Ovary (tissue), 9 donors: ENCODE results near the gene COL18A1. TPM values are rescaled to one million over a fixed set of nuclear protein-coding genes. Genes with fewer than 3 reads are reported as not detected.

Experiments
- DNase-seq, 5 donors: peaks; one replicate each; pipeline ENCODE4 v3.0.0-alpha.2; 2019 to 2020
- H3K27ac ChIP-seq, 2 donors: fragments of 200-600 bp; one replicate each; pipeline versions ENCODE4 v1.5.1 to v1.8.0; 2019 to 2022
- H3K27me3 ChIP-seq: fragments of 200-600 bp; one replicate; pipeline ENCODE4 v1.8.0; 2022
- H3K36me3 ChIP-seq: fragments of 200-600 bp; sonication (generic); one replicate; pipeline ENCODE4 v1.5.1; 2019
- H3K4me1 ChIP-seq: one replicate; pipeline ENCODE4 v1.8.1; 2013; ENCODE audit warnings: mild to moderate bottlenecking, moderate library complexity; ENCODE audit not compliant: insufficient read depth
- H3K4me3 ChIP-seq: fragments of 200-600 bp; sonication (generic); one replicate; pipeline ENCODE4 v1.5.1; 2017
- H3K9me3 ChIP-seq, 2 donors: fragments of 200-600 bp in 1 of 2; sonication (generic) in 1 of 2; one replicate each; pipeline versions ENCODE4 v1.5.1 to v1.8.1; 2013 to 2019; ENCODE audit warnings: mild to moderate bottlenecking in 1 of 2, moderate library complexity in 1 of 2
- CTCF ChIP-seq, 3 donors: fragments of 450-650 bp in 2 of 3; fragments of 200-600 bp in 1 of 3; IDR thresholded peaks; one replicate each; pipeline versions ENCODE4 v1.5.1 to v1.8.0; 2016 to 2022; ENCODE audit warnings: antibody characterized with exemption in 3 of 3, mild to moderate bottlenecking in 1 of 3
- EP300 ChIP-seq: sonication (generic); formaldehyde crosslinking; IDR thresholded peaks from one replicate; pipeline ENCODE4 v1.6.1; 2017; ENCODE audit warnings: antibody characterized with exemption
- POLR2A ChIP-seq: fragments of 450-650 bp; IDR thresholded peaks from one replicate; pipeline ENCODE4 v1.6.1; 2017; ENCODE audit warnings: antibody characterized with exemption, mild to moderate bottlenecking, moderate library complexity
- WGBS, 3 donors: extraction: QIAGEN DNeasy Blood & Tissue Kit in 1 of 3; methylation state at CpG; one replicate each; pipeline versions ENCODE4 v1.1.5 to v1.1.7; 2013 to 2017; 5-methylcytosine and 5-hydroxymethylcytosine counted together
- intact Hi-C, 4 donors: fragments of 100-400 bp; cut with DNase I; formaldehyde crosslinking; loops; one replicate each; pipeline versions ENCODE4 v1.11.0 to v1.15.1; 2022 to 2023
- polyA plus RNA-seq, 2 donors: library from polyadenylated mRNA; stranded (reverse); fragments of 200-250 nt in 1 of 2; fragments of 350-450 nt in 1 of 2; fragmentation: Illumina TruSeq in 1 of 2; extraction: RNeasy Lipid Tissue Mini Kit (QIAGEN cat#74804) in 1 of 2; gene quantifications; one replicate each; pipeline ENCODE4 v1.2.3, GENCODE V29; 2013 to 2014
- total RNA-seq, 7 donors: library from RNA; depleted of rRNA in 2 of 7; stranded (reverse); fragments of >200 nt in 2 of 7; fragmentation: NEBNext Ultra II Directional in 3 of 7; extraction: Animal tissue kit (Norgen Biotek cat#: 25700) in 3 of 7; gene quantifications; one replicate each; pipeline versions ENCODE4 v1.1.0 to v1.2.4, GENCODE V29; 2016 to 2023
- donor health status: DM: no; HTN: no; CAD: no; lungs with moderate emphysema.
- donor health status: DM: no; HTN: no; CAD: no.
- donor health status: Bipolar disorder and iron deficiency.
- donor health status: DM: yes; HTN: yes; CAD: no.
- donor health status: DM: no; HTN: no; CAD: no.
- donor health status: DM: yes; HTN: yes; CAD: no.

COL18A1 gene
- total and polyA plus RNA-seq, 9 donors = 11.1 to 353 (median 268) TPM

GRCh38 chr21:45421071-45421845 lies 16.3 kb downstream of the COL18A1 start:
- H3K27me3 ChIP-seq = no peaks in the 10 kb centered on the region
- intact Hi-C loops = loop anchor here in 1 of 4 donors (5.0 kb wide), 1 partner anchor 59 kb away; no protein-coding TSS in a partner anchor
- no peak overlapping the region for H3K4me3 ChIP-seq
- no peaks in the 10 kb centered on the region for H3K9me3 ChIP-seq
- H3K4me1 ChIP-seq = peaks cover 8% of the 10 kb centered on the region
- DNase-seq = peak in 4 of 5 donors; percentile 53 to 57 (median 55)
- WGBS, 3 donors = 76 to 85% (median 80%) methylated on average over 25 of the region's 25 CpGs
- H3K36me3 ChIP-seq = no peaks in the 10 kb centered on the region
- no peak overlapping the region for H3K27ac ChIP-seq
- TF ChIP-seq POLR2A (no peak), EP300 (no peak), CTCF (IDR thresholded peaks at IDR 0.05) (no peak)

GRCh38 chr21:45421846-45422775 lies 17.1 kb downstream of the COL18A1 start:
- H3K27ac ChIP-seq = no peak overlapping the region
- H3K27me3 ChIP-seq = no peaks in the 10 kb centered on the region
- peak in 4 of 5 donors; percentile 23 to 36 (median 32) for DNase-seq
- H3K4me1 ChIP-seq = peaks cover 7% of the 10 kb centered on the region
- WGBS, 3 donors = 89 to 93% (median 93%) methylated on average over 28 of the region's 28 CpGs
- no peaks in the 10 kb centered on the region for H3K9me3 ChIP-seq
- intact Hi-C loops = loop anchor here in 1 of 4 donors (5.0 kb wide), 1 partner anchor 60 kb away; no protein-coding TSS in a partner anchor
- no peak overlapping the region for H3K4me3 ChIP-seq
- H3K36me3 ChIP-seq = no peaks in the 10 kb centered on the region
- TF ChIP-seq EP300 = no peak
- TF ChIP-seq POLR2A = no peak
- no peak for TF ChIP-seq CTCF (IDR thresholded peaks at IDR 0.05)

GRCh38 chr21:45423201-45423955 lies 18.4 kb downstream of the COL18A1 start:
- Histone ChIP-seq H3K36me3 (no peaks in the 10 kb centered on the region), H3K4me3 (no peak overlapping the region), H3K27me3 (no peaks in the 10 kb centered on the region), H3K27ac (no peak overlapping the region), H3K4me1 (peaks cover 7% of the 10 kb centered on the region), H3K9me3 (no peaks in the 10 kb centered on the region)
- intact Hi-C loops = loop anchor here in 1 of 4 donors (5.0 kb wide), 1 partner anchor 61 kb away; no protein-coding TSS in a partner anchor
- DNase-seq = peak in 3 of 5 donors; percentile 30 to 40 (median 33)
- no peak for TF ChIP-seq EP300
- TF ChIP-seq CTCF (IDR thresholded peaks at IDR 0.05) = no peak
- TF ChIP-seq POLR2A = no peak
- WGBS, 3 donors = 76 to 85% (median 85%) methylated on average over 23 of the region's 23 CpGs
